NB4 (cell line): Measurements from ENCODE around the gene ETV7.

Experiments used
- DNase-seq: peaks from one replicate; pipeline ENCODE4 v3.0.0; 2010; ENCODE audit warnings: low read depth
- H3K4me3 ChIP-seq: one replicate; pipeline ENCODE4 v1.5.1; 2011; ENCODE audit warnings: mild to moderate bottlenecking, low read depth, low read length, moderate library complexity
- CTCF ChIP-seq: IDR thresholded peaks from one replicate; pipeline ENCODE4 v1.5.1; 2012; ENCODE audit warnings: low read depth, low read length
- MAX ChIP-seq: IDR thresholded peaks from 2 replicates; pipeline ENCODE4 v1.6.1; 2011; ENCODE audit warnings: low read depth, low read length
- MYC ChIP-seq: IDR thresholded peaks from 2 replicates; pipeline ENCODE4 v1.6.1; 2011; ENCODE audit warnings: low read depth, low read length
- POLR2A ChIP-seq: IDR thresholded peaks from 2 replicates; pipeline ENCODE4 v1.6.1; 2011; ENCODE audit warnings: mild to moderate bottlenecking; ENCODE audit not compliant: insufficient read length; ENCODE audit errors: extremely low read depth

ETV7 gene

GRCh38 chr6:36334832-36335459 lies 52.5 kb downstream of the ETV7 start:
- no peak overlapping the region for H3K4me3 ChIP-seq

GRCh38 chr6:36333931-36334725 lies 53.3 kb downstream of the ETV7 start:
- no peak overlapping the region for H3K4me3 ChIP-seq

More at GRCh38 chr6:36334832-36335459, 52.5 kb downstream of the ETV7 start:
- no peak for DNase-seq
- TF ChIP-seq MAX (no peak), CTCF (no peak), MYC (no peak), POLR2A (no peak)

GRCh38 chr6:36333171-36333895 lies 54.1 kb downstream of the ETV7 start:
- DNase-seq: no peak
- no peak for TF ChIP-seq POLR2A
- H3K4me3 ChIP-seq: no peak overlapping the region

More at GRCh38 chr6:36333931-36334725, 53.3 kb downstream of the ETV7 start:
- TF ChIP-seq MYC (no peak), CTCF (no peak), POLR2A (no peak), MAX (no peak)
- DNase-seq: no peak

- no peak for TF ChIP-seq MYC
- TF ChIP-seq MAX: no peak
- no peak for TF ChIP-seq CTCF
- TF ChIP-seq POLR2A: no peak
- no peak overlapping the region for H3K4me3 ChIP-seq
- no peak for DNase-seq
Observed at GRCh38 chr6:36331381-36331780, 56.1 kb downstream of the ETV7 start.

- TF ChIP-seq MYC: no peak
- TF ChIP-seq POLR2A: no peak
- TF ChIP-seq MAX: no peak
- TF ChIP-seq CTCF: no peak
- DNase-seq: no peak
- H3K4me3 ChIP-seq: no peak overlapping the region
Observed at GRCh38 chr6:36330366-36330765, 57.1 kb downstream of the ETV7 start.

GRCh38 chr6:36329798-36330291 lies 57.6 kb downstream of the ETV7 start:
- no peak overlapping the region for H3K4me3 ChIP-seq
- no peak for DNase-seq
- no peak for TF ChIP-seq CTCF
- no peak for TF ChIP-seq MAX
- TF ChIP-seq POLR2A: no peak
- no peak for TF ChIP-seq MYC
